Hepatocyte (in vitro differentiated cells): Measurements from ENCODE around the gene LYZL1. TPM values are rescaled to one million over a fixed set of nuclear protein-coding genes. Genes with fewer than 3 reads are reported as not detected.

Experiments
- DNase-seq: peaks from one replicate; pipeline ENCODE4 v3.0.0-alpha.2; 2016; ENCODE audit warnings: low spot score
- H2AFZ ChIP-seq: fragments of 200-600 bp; sonication (generic); 2 replicates; pipeline ENCODE4 v1.6.0; 2016; ENCODE audit warnings: antibody characterized with exemption, mild to moderate bottlenecking
- H3K27ac ChIP-seq: fragments of 200-600 bp; sonication (generic); 2 replicates; pipeline ENCODE4 v1.5.1; 2016; ENCODE audit warnings: mild to moderate bottlenecking
- H3K27me3 ChIP-seq: fragments of 200-600 bp; sonication (generic); 2 replicates; pipeline ENCODE4 v1.6.1; 2016
- H3K36me3 ChIP-seq: fragments of 200-600 bp; sonication (generic); replicated peaks from 2 replicates; pipeline ENCODE4 v1.5.1; 2016; ENCODE audit warnings: low read depth; ENCODE audit not compliant: insufficient read depth
- H3K4me1 ChIP-seq: fragments of 200-600 bp; sonication (generic); 2 replicates; pipeline ENCODE4 v1.5.1; 2016; ENCODE audit warnings: mild to moderate bottlenecking, moderate library complexity; ENCODE audit not compliant: insufficient read depth
- H3K4me2 ChIP-seq: fragments of 200-600 bp; sonication (generic); 2 replicates; pipeline ENCODE4 v1.6.0; 2016
- H3K4me3 ChIP-seq: fragments of 200-600 bp; sonication (generic); 2 replicates; pipeline ENCODE4 v1.5.1; 2016; ENCODE audit warnings: mild to moderate bottlenecking
- H3K79me2 ChIP-seq: fragments of 200-600 bp; sonication (generic); 2 replicates; pipeline ENCODE4 v1.6.0; 2017; ENCODE audit warnings: mild to moderate bottlenecking
- H3K9me2 ChIP-seq: fragments of 200-600 bp; sonication (generic); replicated peaks from 2 replicates; pipeline ENCODE4 v1.6.0; 2017; ENCODE audit warnings: mild to moderate bottlenecking; ENCODE audit not compliant: insufficient read depth
- H3K9me3 ChIP-seq: fragments of 200-600 bp; sonication (generic); 2 replicates; pipeline ENCODE4 v1.5.1; 2016; ENCODE audit warnings: low read depth, mild to moderate bottlenecking
- H4K20me1 ChIP-seq: fragments of 200-600 bp; sonication (generic); 2 replicates; pipeline ENCODE4 v1.6.0; 2016; ENCODE audit warnings: mild to moderate bottlenecking; ENCODE audit not compliant: insufficient read depth, poor library complexity, severe bottlenecking
- EZH2 ChIP-seq: fragments of 200-600 bp; sonication (generic); IDR thresholded peaks from 2 replicates; pipeline ENCODE4 v1.6.1; 2016; ENCODE audit warnings: antibody characterized with exemption, mild to moderate bottlenecking, borderline replicate concordance
- EZH2phosphoT487 ChIP-seq: fragments of 200-600 bp; sonication (generic); IDR thresholded peaks from one replicate; pipeline ENCODE4 v1.6.1; 2018; ENCODE audit warnings: antibody characterized with exemption, mild to moderate bottlenecking, low read depth, moderate library complexity; ENCODE audit not compliant: unreplicated experiment, severe bottlenecking
- WGBS: methylation state at CpG from one replicate; pipeline ENCODE4 v1.1.6; 2016; ENCODE audit warnings: low lambda C conversion rate; ENCODE audit errors: missing lambda C conversion rate; 5-methylcytosine and 5-hydroxymethylcytosine counted together
- polyA plus RNA-seq: library from polyadenylated mRNA; unstranded; fragments of >200 nt; fragmentation: Nextera tagmentation; extraction: Ambion mirVana; gene quantifications from 2 replicates; pipeline ENCODE4 v1.2.1, GENCODE V29; 2016
- total RNA-seq: library from RNA; depleted of rRNA; stranded (reverse); fragments of >200 nt; gene quantifications from 2 replicates; pipeline ENCODE4 v1.2.3, GENCODE V29; 2014
- TF ChIP-seq, protein P1 (sequence below): fragments of 200-600 bp; sonication (generic); IDR thresholded peaks from 2 replicates; pipeline ENCODE4 v1.5.1; 2016; ENCODE audit warnings: antibody characterized with exemption, mild to moderate bottlenecking; ENCODE audit not compliant: poor library complexity

The LYZL1 gene
- total and polyA plus RNA-seq, 2 experiments from 2014 or later: not detected

DNA sequence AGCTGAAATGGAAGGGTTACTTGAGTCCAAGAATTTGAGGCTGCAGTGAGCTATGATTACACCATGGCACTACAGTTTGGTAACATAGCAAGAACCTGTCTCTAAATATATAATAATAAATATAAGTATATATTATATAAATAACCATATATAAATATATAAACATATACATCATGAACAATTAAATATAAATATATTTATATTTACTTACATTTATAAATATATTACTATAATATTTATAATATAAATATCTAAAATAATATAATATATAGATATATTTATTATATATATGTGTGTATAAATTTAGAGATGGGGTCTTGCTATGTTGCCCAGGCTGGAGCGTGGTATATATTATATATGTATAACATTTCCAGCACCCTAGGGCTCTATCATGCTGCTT, 42.4 kb upstream of the LYZL1 start:
- Histone ChIP-seq H3K4me1 (no peaks in the 10 kb centered on the region), H3K9me2 (no peaks in the 10 kb centered on the region), H2AFZ (no peak overlapping the region), H3K36me3 (no peaks in the 10 kb centered on the region), H3K9me3 (no peaks in the 10 kb centered on the region), H3K27me3 (no peaks in the 10 kb centered on the region), H3K27ac (no peak overlapping the region), H4K20me1 (no peaks in the 10 kb centered on the region), H3K4me2 (no peak overlapping the region), H3K79me2 (no peaks in the 10 kb centered on the region), H3K4me3 (no peak overlapping the region)
- TF ChIP-seq EZH2phosphoT487 (no peak), EZH2 (no peak)
- TF ChIP-seq, protein P1, sequence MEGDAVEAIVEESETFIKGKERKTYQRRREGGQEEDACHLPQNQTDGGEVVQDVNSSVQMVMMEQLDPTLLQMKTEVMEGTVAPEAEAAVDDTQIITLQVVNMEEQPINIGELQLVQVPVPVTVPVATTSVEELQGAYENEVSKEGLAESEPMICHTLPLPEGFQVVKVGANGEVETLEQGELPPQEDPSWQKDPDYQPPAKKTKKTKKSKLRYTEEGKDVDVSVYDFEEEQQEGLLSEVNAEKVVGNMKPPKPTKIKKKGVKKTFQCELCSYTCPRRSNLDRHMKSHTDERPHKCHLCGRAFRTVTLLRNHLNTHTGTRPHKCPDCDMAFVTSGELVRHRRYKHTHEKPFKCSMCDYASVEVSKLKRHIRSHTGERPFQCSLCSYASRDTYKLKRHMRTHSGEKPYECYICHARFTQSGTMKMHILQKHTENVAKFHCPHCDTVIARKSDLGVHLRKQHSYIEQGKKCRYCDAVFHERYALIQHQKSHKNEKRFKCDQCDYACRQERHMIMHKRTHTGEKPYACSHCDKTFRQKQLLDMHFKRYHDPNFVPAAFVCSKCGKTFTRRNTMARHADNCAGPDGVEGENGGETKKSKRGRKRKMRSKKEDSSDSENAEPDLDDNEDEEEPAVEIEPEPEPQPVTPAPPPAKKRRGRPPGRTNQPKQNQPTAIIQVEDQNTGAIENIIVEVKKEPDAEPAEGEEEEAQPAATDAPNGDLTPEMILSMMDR: no peak
- no peak for DNase-seq
- 94% methylated on average over 1 of the region's 1 CpG for WGBS

DNA sequence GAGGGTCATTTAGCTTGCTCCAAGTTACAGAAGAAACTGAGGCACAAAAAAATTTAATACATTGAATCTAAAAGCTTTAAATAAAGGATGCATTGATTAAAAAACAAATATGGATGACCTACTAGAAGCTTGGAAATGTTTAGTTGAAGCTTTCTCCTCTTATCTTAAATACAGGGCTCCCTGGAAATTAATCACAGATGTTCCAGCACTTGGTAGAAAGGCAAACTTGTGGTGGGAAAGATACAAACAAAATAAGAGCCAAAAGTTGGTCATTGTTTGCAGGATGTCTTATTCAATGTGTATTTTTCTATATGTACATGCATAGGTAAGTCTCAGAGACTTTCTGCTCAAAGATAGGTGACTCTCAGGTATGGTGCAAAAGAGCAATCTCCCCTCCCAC, 40.7 kb upstream of the LYZL1 start:
- no peaks in the 10 kb centered on the region for H3K27me3 ChIP-seq
- no peaks in the 10 kb centered on the region for H3K79me2 ChIP-seq
- H3K9me2 ChIP-seq: no peaks in the 10 kb centered on the region
- no peak for DNase-seq
- no peak overlapping the region for H3K4me2 ChIP-seq
- H2AFZ ChIP-seq: no peak overlapping the region
- no peak overlapping the region for H3K4me3 ChIP-seq
- H3K4me1 ChIP-seq: peaks cover 6% of the 10 kb centered on the region
- no peak for TF ChIP-seq EZH2phosphoT487
- TF ChIP-seq EZH2: no peak
- TF ChIP-seq, protein P1: no peak
- H3K9me3 ChIP-seq: no peaks in the 10 kb centered on the region
- no peak overlapping the region for H3K27ac ChIP-seq
- no peaks in the 10 kb centered on the region for H4K20me1 ChIP-seq
- H3K36me3 ChIP-seq: no peaks in the 10 kb centered on the region

DNA sequence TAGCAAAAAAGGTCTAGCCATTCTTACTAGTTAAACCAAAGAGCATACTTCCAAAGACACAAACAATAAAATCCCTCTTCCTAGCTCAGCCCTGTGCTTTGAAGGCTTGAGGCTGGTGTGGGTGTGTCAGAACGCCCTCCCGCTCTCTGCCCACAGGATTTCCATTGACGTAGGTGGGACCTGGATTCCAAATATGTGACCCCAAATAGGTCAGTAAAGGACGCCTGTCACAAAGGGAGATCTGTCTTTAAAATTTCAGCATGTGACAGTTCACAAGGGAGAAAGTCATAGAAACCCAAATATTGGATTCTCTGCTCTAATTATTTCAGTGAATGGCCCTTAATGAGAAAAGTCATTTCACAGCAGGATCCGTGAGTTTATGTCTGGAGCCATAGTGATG, 39.9 kb upstream of the LYZL1 start:
- H3K36me3 ChIP-seq: no peaks in the 10 kb centered on the region
- H3K9me3 ChIP-seq: no peaks in the 10 kb centered on the region
- no peak overlapping the region for H3K27ac ChIP-seq
- H2AFZ ChIP-seq: no peak overlapping the region
- H3K9me2 ChIP-seq: no peaks in the 10 kb centered on the region
- H3K79me2 ChIP-seq: no peaks in the 10 kb centered on the region
- DNase-seq: no peak
- H4K20me1 ChIP-seq: no peaks in the 10 kb centered on the region
- H3K4me3 ChIP-seq: no peak overlapping the region
- no peak for TF ChIP-seq EZH2
- no peaks in the 10 kb centered on the region for H3K27me3 ChIP-seq
- peaks cover 15% of the 10 kb centered on the region for H3K4me1 ChIP-seq
- 73% methylated on average over 5 of the region's 5 CpGs for WGBS
- no peak overlapping the region for H3K4me2 ChIP-seq

DNA sequence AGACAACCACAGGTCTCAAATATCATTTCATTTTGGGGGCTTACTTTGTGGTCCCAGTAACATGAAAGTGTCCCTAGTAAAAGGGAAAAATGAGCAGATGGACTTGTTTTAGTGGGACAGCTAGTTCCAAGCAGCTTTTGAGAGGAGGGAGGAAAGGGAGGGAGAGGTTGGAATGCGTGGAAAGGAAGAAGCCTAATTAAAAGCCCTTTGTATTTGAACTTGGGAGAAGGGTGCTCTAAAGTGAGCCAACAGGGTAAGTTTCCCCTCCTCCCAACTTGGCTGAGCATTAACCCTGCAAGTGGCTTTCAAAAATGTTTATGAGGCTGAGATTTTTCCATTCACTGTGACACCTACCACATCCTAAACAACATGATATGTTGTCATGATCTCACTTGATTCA, 38.8 kb upstream of the LYZL1 start:
- no peaks in the 10 kb centered on the region for H3K36me3 ChIP-seq
- no peaks in the 10 kb centered on the region for H4K20me1 ChIP-seq
- no peak for DNase-seq
- H3K4me3 ChIP-seq: no peak overlapping the region
- no peak overlapping the region for H3K27ac ChIP-seq
- no peaks in the 10 kb centered on the region for H3K27me3 ChIP-seq
- WGBS: 50% methylated on average over 1 of the region's 1 CpG
- H3K4me2 ChIP-seq: no peak overlapping the region
- H3K79me2 ChIP-seq: no peaks in the 10 kb centered on the region
- TF ChIP-seq EZH2phosphoT487 (no peak), EZH2 (no peak)
- TF ChIP-seq, protein P1: no peak
- H3K4me1 ChIP-seq: peaks cover 26% of the 10 kb centered on the region
- H3K9me3 ChIP-seq: no peaks in the 10 kb centered on the region
- no peak overlapping the region for H2AFZ ChIP-seq
- no peaks in the 10 kb centered on the region for H3K9me2 ChIP-seq
